Liver (tissue), 3 donors: ENCODE measurements around the gene ISG20L2.

ENCODE experiments used
- JUND ChIP-seq, 2 donors: IDR thresholded peaks; 2 replicates each; pipeline ENCODE4 v1.6.1; 2016; ENCODE audit warnings: antibody characterized with exemption in 2 of 2
- RAD21 ChIP-seq, 2 donors: IDR thresholded peaks; 2 replicates each; pipeline ENCODE4 v1.6.1; 2016; ENCODE audit warnings: antibody characterized with exemption in 2 of 2, mild to moderate bottlenecking in 2 of 2
- REST ChIP-seq: IDR thresholded peaks from 2 replicates; pipeline ENCODE4 v1.6.1; 2016; ENCODE audit warnings: antibody characterized with exemption, mild to moderate bottlenecking
- RXRA ChIP-seq, 2 donors: IDR thresholded peaks; 2 replicates each; pipeline ENCODE4 v1.6.1; 2017 to 2018; ENCODE audit warnings: antibody characterized with exemption in 2 of 2, mild to moderate bottlenecking in 1 of 2
- TF ChIP-seq, protein P1 (sequence below): fragments of 150-350 bp; IDR thresholded peaks from 2 replicates; pipeline ENCODE4 v1.5.1; 2017; ENCODE audit warnings: improper control_type of control experiment, low read depth, low read length; ENCODE audit not compliant: missing input control
- TF ChIP-seq, protein P2 (sequence below): IDR thresholded peaks from 2 replicates; pipeline ENCODE4 v1.6.1; 2016; ENCODE audit warnings: antibody characterized with exemption
- TF ChIP-seq, protein P3 (sequence below): IDR thresholded peaks from 2 replicates; pipeline ENCODE4 v1.6.1; 2016; ENCODE audit warnings: antibody characterized with exemption
- donor health status: healthy.
- donor health status: healthy.

DNA sequence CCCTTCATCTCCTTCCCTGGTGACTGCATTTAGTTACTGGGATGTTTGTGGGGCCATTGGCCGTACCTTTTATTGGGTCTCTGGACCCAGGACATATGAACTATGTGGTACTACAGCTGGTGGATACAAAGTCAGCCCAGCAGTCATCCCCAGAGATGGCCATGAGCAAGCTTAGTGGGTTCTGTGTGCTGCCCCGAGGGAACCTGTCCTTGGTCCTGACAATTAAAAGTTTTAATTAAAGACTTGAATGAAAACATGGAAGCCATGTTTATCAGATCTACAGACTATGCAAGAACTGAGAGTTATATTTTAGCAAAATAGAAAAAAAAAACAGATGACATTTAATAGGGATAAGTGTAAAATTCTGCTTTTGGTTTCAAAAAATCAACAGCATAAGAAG is 48.5 kb downstream of the ISG20L2 start:
- TF ChIP-seq JUND (IDR thresholded peaks at IDR 0.05) (no peak), REST (no peak), RAD21 (IDR thresholded peaks at IDR 0.05) (no peak), RXRA (IDR thresholded peaks at IDR 0.05) (no peak)
- TF ChIP-seq, protein P1, sequence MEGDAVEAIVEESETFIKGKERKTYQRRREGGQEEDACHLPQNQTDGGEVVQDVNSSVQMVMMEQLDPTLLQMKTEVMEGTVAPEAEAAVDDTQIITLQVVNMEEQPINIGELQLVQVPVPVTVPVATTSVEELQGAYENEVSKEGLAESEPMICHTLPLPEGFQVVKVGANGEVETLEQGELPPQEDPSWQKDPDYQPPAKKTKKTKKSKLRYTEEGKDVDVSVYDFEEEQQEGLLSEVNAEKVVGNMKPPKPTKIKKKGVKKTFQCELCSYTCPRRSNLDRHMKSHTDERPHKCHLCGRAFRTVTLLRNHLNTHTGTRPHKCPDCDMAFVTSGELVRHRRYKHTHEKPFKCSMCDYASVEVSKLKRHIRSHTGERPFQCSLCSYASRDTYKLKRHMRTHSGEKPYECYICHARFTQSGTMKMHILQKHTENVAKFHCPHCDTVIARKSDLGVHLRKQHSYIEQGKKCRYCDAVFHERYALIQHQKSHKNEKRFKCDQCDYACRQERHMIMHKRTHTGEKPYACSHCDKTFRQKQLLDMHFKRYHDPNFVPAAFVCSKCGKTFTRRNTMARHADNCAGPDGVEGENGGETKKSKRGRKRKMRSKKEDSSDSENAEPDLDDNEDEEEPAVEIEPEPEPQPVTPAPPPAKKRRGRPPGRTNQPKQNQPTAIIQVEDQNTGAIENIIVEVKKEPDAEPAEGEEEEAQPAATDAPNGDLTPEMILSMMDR = no peak
- TF ChIP-seq, protein P2, sequence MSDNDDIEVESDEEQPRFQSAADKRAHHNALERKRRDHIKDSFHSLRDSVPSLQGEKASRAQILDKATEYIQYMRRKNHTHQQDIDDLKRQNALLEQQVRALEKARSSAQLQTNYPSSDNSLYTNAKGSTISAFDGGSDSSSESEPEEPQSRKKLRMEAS = no peak
- TF ChIP-seq, protein P3, sequence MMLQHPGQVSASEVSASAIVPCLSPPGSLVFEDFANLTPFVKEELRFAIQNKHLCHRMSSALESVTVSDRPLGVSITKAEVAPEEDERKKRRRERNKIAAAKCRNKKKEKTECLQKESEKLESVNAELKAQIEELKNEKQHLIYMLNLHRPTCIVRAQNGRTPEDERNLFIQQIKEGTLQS = no peak
